Right forelimb (tissue), 1 donor: Measurements from ENCODE around the gene DENND1A.

Experiments
- DNase-seq: peaks from one replicate; pipeline ENCODE4 v3.0.0-alpha.2; 2018

The DENND1A gene

GRCh38 chr9:123680352-123680751, 249.6 kb downstream of the DENND1A start:
- no peak for DNase-seq

GRCh38 chr9:123679330-123679987, 250.5 kb downstream of the DENND1A start:
- DNase-seq, result no peak

GRCh38 chr9:123678878-123679329, 251.0 kb downstream of the DENND1A start:
- no peak for DNase-seq

- DNase-seq, result no peak
Measured at GRCh38 chr9:123678038-123678877, 251.7 kb downstream of the DENND1A start.

DNA sequence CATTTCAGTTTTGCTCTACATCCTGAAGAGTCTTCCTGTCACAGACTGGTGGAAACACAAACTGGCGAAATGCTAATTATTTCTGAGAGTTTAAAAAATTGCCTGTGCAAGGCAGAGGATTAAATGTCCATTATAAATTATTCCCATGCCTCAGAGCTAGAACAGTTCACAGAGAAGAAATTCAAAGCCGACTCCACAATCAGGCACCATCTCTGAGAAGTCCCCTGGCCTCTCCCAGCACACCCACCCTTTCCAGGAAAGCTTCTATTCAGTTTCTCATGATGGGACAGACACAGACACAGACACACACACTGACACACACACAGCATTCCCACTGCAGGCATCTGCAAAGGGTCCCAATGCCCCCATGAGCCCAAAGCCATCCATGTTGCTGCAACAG, 253.1 kb downstream of the DENND1A start:
- DNase-seq, result no peak

- DNase-seq, result no peak
Measured at GRCh38 chr9:123669346-123669745, 260.6 kb downstream of the DENND1A start.

- DNase-seq, result no peak
Measured at GRCh38 chr9:123663529-123663928, 266.4 kb downstream of the DENND1A start.

GRCh38 chr9:123662057-123662776, 267.7 kb downstream of the DENND1A start:
- no peak for DNase-seq

DNA sequence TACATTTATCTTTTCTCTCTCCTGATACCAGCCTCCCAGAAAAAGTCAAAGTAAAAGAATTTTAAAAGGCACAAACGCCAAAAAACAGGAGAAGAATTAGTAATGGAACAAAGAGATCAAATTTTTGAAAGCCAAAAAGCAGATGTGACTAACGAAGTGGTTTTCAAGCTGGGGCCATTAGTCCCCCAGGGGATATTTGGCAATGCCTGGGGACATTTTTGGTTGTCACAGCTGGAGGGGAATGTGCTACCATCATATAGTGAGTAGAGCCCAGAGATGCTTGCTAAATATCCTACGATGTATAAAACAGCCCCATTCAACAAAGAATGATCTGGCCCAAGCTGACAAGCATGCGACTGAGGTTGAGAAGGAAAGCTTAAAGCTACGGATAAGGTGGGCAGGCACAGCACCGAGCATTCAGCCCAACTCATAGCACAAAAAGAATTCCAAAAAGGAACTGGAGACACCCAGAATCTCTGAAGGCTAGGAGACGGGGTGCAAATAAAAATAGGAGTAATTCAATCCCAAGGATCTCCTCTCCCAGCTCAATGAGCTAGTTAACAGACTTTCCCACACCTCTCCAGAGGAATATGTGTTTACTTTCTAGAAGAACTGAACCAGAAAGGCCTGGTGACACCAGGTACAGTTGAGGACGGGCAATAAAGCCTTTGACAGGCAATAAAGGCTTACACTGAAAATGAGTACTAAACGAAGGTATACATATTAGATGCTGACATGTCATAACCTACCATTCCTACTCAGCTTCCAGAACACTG, 269.0 kb downstream of the DENND1A start:
- no peak for DNase-seq

- no peak for DNase-seq
Measured at GRCh38 chr9:123659358-123659757, 270.6 kb downstream of the DENND1A start.

- DNase-seq, result no peak
Measured at GRCh38 chr9:123658792-123659191, 271.1 kb downstream of the DENND1A start.

GRCh38 chr9:123657941-123658340, 272.0 kb downstream of the DENND1A start:
- no peak for DNase-seq

GRCh38 chr9:123657099-123657498, 272.8 kb downstream of the DENND1A start:
- DNase-seq, result no peak

DNA sequence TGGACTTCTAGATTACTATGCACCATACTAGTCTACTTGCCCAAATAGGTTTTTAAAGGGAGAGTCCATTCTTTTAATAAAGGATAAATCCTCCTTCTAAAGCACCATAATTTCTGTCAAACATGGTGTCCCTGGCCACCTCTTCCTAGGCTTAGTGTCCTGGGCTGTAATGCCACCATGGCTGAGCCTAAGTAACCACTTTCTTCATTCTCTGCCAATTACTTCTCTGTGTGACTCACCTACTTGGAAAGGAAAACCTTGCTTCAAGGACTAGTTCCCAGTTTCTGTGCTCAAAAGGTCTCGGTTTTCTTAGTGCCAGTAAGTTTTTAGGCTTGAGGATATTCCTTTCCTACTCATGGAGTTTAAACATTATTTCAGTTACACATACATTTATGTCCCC, 273.4 kb downstream of the DENND1A start:
- DNase-seq, result no peak

DNA sequence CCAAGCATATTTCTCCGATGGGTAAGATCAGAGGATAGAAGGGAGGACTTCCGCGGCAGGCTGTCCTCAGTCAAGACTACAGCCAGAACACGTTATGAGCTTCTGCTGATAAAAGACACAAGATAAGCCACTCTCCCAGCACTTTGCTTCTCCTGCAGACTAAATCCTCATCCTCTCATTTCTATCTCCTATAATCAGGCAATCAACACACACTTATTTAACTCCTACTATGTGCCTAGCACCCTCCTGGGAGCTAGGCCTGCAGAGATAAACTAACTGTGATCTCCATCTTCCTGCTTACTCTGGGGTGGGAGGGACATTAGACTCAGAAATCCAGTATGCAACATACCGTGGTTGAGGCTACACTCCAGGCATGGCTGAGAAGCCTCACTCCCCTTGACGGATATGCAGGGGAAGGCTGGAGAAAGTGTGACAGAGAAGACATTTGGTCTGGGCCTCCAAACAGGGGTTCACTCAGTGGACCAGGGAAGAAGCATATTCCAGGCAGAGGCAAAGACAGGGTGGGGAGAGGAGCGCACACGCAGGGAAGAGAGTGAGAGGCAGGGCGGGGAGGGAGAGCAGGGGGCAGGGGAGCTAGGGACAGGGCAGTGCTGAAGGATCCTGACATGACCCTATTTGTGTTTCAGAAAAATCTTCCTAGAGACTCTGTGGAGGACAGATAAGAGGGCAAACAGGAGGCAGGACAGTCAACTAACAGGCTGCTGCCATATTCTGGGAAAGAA, 274.1 kb downstream of the DENND1A start:
- DNase-seq, result no peak

DNA sequence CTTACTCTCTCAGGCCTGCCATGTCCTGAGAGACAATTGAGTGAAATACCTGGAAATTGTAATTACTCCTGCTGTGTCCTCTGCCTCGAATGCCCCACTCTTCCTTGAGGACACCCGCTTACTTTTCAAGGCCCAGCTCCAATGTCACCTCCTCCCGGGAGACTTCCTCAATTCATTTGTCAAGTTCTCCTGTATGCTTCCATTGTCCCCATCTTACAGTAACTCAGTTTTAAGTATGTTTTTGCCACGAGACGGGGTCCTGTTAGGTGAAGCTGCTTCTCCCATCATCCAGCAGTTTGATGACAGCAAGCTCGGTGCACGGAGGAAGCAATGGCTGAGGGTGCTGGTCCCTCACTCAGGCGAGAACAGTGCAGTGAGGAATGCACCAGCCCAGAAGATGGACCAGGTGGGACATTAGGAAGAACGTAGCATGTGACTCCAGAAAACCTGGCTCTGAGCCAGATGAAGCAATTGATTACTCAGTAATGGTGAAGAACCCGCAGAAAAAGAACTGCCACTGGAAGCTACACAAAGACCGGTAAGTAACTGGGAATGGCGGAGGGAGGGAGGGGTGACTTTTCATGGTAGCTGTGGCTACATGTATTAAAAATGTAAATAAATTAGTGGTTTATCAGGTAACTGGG, 274.8 kb downstream of the DENND1A start:
- DNase-seq, result no peak

DNA sequence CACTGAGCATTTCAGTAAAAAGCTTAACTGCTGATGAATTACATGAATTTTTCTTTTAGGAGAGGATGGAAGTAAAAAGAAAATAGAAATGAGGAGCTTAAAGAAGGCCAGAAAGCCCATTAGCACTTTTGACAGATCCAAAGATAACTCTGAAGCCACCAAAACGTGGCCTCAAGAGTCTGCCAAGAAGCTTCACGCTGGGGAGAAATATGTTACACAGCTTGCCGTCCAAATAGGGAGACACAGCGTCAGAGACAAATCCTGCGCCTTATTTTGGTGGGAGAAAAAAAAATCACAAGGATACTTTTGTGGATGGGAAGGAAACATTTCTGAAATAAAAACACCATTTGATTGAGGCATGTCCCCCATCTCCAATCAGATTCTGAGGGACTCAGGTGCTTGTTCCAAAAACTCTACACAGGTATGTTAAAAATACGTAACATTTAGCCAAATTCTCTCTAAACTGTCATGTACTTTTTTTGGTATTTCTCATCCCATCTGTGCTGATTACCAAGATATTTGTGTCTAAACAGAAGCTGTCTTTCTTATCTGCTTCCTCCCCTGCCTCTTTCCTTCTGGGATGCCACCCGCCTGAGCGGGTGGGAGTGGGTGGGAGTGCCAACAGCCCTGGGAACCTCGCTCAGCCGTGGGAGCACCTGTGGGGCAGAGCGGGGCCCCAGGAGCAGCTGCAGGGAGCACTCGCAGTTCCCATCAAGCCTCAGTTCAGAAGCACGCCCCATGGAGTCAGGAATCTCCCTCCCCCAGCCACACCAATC, 275.5 kb downstream of the DENND1A start:
- DNase-seq, result no peak

GRCh38 chr9:123652416-123652815, 277.5 kb downstream of the DENND1A start:
- no peak for DNase-seq

- no peak for DNase-seq
Measured at GRCh38 chr9:123651871-123652270, 278.1 kb downstream of the DENND1A start.

DNA sequence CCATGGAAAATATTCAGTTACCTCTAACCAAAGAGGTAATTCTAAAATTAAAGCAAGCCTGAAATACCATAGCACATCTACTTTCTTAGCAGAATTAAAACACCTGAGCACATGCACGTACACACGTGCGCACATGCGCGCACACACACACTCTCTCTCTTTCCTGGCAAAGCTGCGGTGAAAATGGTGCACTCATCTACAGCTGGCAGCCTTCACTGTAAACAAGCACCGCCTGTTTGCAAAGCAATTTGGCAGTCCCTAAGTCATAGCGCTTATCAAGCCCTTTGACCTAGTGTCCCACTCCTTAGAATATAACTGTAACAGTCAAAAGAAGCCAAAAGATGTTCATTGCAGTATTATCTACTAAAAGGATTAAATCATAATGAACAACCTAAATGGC, 278.7 kb downstream of the DENND1A start:
- no peak for DNase-seq

DNA sequence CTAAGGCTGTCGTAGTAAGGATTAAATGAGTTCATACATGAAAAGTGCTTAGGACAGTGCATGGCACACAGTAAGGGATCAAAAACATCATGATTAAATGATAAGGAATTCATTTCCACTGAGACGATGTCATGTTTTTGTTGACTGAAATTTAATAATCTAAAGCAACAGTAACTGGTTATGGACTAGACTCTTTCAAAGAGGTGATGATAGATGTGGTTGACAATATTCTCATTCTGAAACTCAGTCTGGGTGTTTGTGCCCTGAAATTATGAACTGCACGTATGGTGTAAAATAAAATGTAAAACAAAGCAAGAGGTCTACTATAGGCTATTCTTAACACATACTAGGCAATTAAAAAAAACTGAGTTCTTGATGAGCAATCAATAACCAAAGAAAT, 280.0 kb downstream of the DENND1A start:
- DNase-seq, result no peak
